SIG-M5 (cell line): ENCODE data around the gene ARPC4.

Experiments used
- DNase-seq: peaks from one replicate; lab custom pipeline; 2025; lab: John Stamatoyannopoulos, UW

ARPC4 gene

DNA sequence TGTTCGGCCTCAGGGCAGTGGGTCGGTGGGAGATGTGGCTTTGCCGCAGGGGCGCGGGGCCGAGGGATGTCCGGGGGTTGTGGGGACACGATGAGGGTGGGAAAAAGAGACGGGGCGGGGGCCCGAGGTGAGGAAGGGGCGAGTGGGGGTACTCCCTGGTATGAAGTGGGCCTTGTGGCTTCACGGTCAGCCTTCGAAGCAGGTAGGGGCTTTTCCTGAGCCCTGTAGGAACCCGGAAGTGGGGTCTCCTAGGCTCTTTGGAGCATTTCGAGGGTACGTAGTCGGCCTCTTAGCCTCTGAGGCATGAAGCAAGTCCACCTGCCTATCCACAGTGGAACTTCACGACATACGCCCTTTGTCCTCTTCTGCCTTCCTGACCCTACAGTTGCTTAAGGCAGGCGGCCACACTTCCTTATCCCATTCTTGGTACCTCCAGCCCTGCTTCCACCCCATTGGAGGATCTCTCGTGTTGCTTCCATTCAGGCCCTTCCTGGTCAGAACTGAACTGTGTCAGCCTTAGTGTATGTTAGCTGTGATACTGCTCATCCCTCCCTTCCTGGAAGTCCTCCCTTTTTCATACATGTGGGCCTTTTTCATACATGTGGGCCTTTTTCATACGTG is 389 bp downstream of the ARPC4 start:
- no peak for DNase-seq

DNA sequence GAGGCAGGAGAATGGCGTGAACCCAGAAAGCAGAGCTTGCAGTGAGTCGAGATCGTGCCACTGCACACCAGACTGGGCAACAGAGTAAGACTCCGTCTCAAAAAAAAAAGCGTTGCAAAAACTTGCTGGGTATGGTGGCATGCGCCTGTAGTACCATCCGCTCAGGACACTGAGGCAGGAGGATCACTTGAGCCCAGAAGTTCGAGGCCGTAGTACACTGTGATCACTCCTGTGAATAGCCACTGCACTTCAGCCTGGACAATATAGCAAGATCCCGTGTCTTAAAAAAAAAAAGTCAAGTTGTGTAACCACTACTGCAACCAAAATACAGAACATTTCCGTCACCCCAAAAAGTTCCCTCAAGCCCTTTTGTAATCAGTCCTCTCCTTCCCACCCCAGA is 1.5 kb downstream of the ARPC4 start:
- no peak for DNase-seq

DNA sequence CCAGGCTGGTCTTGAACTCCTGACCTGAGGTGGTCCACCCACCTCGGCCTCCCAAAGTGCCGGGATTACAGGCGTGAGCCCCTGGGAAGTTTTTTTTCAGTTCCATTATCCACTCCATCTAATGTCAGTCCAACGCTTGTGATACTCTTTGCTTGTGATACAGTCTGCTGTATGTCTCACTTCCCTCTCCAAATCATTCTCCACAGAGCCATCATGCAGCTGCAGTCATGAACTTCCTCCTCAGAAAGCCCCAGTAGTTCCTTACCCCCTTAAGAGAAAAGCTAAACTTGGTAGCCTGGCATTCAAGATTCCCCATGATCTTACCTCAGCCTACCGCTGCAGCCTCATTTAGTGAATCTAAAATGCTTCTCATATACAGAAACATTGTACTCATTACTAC is 2.3 kb downstream of the ARPC4 start:
- peak; percentile 41 for DNase-seq

DNA sequence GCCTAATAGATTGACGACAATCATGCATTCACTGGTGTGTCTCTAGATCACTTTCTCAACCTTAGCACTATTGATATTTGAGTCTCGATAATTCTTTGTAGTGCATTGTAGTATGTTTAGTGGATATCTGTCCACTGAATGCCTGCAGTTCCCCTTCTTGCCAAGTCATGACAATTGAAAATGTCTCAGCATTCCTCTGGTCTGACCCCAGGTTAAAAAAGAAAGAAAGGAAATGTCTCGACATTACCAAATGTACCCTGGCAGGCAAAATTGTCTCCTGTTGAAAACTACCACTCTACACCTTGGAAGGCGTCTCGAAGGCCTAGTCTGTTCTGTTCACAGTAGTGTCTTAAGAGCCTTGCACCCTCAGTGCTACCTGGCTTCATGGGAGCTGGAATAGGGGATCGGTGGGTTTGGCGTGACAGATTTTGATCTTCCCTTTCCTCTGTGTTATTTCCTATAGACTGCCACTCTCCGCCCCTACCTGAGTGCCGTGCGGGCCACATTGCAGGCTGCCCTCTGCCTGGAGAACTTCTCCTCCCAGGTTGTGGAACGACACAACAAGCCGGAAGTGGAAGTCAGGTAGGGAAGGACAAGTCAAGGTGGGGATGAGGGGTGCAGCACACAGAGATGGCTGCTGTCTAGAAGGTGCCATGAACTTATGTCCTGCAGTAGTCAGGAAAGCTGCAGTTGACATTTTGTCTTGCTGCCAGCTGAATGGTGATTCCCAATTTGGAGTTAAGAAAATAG is 4.5 kb downstream of the ARPC4 start:
- no peak for DNase-seq

DNA sequence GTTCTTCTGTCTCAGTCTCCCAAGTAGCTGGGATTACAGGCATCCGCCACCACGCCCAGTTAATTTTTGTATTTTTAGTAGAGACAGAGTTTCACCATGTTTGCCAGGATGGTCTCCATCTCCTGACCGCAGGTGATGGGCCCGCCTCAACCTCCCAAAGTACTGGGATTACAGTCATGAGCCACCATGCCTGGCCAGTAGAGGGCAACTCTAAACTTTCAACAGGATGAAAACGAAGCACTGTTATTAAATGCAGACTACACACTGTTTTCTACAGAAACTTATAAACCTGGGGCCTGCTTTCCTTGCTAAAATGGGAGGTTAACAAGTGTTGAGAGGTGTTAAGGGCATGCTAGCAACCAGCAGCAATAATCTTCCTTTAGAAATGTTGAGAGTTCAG is 7.6 kb downstream of the ARPC4 start:
- DNase-seq: no peak

DNA sequence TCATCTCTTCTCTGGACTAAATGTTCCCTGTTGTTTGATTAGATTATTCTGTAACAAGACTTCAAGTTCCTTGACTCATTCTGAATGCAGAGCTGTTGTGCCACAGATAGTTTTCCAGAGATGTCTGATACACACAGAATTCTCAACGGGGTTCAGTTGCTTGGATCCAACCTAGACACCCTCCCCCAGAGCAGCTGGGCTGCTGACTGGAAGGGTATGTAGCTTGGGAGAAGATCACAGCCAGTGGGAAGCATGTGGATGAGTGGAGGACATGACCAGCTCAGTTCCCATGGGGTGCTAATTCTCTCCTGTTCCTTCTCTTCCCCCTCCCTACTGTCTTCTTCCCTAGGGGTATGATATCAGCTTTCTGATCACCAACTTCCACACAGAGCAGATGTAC is 10.6 kb downstream of the ARPC4 start:
- no peak for DNase-seq

DNA sequence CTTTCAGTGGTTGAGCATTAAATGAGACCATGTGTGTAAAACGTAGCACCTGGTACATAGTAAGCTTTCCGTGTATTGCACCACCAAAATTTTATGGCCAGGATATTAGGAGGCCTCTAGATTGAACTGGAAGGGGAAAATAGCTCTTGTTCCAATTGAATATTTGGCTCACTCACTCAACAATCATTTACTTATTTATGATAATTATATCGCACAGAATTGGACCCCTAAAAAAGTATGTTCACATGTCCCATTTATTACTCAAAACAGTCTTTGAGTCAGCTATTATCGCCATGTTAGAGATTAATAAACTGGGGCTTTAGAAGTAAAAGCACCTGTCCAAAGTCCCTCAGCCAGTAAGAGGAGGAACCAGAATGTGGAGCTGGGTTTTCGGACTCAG is 12.1 kb downstream of the ARPC4 start:
- DNase-seq: no peak

DNA sequence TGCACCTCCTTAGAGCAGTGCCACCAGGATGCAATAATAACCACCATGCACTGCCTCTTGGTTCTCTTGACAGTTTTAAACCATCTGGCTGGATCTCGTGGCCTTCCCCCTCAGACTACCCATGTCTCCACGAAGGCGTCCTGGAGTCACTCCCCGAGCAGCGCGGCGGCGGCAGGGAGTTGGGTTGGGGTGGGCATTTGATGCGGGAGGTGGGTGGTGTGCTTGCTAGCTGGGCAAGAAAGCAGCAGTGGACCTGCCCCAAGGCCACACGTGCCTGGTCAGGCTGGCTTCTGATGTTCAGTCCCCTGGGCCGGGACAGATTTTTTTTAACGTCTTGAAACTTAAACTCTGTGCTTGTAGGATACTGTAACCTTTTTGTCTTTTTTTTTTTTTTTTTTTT is 13.3 kb downstream of the ARPC4 start:
- DNase-seq: no peak

DNA sequence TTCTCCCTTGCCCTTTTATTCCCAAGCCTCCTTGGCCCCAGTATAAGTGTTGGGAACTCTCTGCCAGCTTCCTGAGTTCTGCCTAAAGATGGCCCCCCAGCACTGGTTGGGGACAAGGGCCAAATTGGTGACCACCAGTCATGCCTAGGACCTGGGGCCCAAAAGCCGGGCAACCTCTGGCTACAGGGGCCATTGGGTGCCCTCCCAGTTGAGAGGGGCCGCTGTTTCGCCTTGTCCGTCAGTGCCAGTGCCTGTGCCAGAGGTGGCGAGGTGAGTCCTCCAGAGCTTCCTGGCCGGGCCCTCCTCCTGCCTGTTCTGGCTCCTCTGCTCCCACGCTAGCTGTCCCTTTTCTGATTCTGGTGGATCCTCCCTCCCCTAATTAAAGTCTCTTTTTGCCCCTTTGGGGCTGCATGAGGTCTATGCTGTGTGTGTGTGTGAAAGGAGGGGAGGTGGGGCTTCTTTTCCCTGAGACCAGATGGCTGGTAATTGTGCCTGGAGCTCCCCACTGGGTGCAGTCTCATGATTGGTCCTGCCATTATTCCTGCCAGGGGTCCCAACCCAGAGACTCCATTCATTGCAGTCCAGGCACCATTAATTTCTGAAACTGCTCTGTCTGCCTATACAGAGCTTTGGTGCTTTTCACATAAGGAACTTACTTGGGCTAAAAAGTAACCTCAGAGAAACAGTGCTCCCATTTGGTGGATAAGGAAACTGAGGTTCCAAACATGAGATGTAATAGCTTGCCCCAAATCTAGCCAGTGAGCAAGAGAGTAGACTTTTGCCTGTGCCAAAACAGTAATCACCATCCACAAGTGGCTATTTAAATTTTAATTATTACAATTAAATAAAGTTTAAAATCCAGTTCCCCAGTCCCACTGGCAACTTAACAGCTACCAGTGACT is 14.1 kb downstream of the ARPC4 start:
- DNase-seq: no peak

DNA sequence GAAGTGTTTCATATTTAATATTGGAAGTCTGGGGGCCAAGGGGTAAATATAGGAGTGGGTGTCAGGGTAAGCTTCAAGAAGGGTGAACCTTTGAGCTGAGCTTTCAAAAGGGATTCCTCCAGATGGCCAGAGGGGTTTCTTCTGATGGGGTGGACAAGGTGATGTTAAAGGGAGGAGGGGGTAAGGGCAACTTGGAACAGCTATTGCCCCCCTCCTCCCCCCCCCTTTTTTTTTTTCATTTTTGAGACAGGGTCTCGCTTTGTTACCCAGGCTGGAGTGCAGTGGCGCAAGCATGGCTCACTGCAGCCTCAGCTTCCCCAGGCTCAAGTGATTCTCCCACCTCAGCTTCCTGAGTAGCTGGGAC is 15.1 kb downstream of the ARPC4 start:
- no peak for DNase-seq

DNA sequence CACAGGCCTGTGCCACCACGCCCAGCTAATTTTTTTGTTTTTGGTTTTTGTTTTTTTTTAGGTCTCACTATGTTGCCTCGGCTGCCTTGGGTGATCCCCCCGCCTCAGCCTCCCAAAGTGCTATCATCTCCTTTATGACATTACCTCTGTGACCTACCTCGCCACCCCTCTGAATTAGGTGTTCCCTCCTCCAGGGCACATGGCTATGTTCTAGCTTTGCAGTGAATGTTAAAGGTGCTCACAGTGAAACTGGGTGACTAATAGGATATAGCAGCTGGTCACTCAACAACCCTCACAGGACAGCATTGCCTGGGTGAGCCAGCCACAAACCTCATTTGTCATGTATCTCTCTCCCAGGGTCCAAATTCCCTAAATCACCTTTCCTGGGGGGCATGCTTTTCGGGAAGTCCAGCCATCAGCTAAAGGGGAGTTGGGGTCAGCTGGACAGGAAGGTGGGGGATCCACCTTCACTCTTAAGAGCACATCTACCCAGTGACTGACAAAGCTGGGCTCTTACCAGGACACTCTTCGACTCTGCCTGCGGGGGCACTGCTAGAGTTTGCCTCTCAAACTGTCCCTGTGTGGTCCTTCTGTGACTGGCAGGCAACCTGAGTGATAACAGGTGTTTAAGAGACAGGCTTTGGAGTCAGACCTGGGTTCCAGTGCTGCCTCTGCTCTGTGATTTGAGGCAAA is 15.6 kb downstream of the ARPC4 start:
- no peak for DNase-seq

DNA sequence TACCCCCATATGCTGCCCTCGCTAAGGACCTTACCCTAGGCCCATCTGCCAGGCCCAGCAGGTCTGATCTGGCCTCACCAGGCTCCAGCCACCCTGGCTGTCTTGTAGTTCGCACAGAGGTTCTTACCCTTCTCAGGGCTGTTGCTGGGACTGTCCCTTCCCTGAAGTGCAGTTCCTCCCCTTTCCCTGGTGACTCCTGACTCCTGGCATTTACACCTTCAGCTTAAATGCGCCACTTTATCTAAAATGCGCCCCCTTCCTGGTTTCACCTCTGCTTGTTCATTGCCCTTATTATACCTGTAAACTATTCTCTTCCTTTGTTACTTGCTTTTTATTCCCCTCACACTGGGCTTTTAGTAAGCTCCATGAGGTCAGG is 16.3 kb downstream of the ARPC4 start:
- no peak for DNase-seq

DNA sequence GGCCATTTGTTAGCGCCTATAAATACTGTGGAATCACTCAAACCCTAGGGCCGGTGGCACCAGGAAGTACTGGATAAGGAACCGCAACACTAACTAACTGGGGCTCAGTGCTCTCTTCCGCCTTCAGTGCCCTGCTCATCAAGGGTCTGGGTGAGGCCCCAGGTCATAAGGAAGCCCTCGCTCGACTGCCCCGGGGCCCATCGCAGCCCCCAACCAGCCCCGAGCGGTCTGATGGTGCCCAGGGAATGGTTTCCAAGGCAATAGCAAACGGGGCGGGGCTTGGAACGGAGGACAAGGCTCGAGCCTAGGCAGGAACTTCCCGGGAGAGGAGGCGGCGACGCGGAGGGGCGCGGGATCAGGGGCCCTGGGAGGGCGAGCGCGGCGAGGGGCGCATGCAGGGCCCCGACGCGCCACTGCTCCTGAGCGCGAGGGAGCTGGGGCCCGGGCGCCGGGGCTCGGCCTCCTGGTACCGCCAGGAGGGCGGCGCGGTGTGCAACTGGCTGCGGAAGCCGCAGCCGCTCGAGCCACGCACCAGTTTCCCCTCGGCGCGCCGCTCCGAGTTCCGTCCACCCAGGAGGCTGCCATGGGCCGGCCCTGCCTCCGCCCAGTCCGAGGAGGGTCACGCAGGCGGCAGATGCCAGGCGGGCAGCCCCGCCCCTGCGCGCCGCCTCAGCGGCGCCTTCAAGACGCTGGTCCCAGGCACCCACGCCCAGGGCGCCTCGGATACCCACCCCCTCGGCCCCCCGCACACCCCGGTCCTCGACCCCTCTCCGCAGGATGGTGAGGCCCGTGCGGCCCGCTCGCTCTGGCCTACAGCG is 16.9 kb downstream of the ARPC4 start, which contains the start of gene TTLL3:
Gene TTLL3, plus strand, starts transcription at position 648 of the 818 bp plus-strand sequence. CDS start 400 bp downstream, outside the sequence.
- DNase-seq: no peak

DNA sequence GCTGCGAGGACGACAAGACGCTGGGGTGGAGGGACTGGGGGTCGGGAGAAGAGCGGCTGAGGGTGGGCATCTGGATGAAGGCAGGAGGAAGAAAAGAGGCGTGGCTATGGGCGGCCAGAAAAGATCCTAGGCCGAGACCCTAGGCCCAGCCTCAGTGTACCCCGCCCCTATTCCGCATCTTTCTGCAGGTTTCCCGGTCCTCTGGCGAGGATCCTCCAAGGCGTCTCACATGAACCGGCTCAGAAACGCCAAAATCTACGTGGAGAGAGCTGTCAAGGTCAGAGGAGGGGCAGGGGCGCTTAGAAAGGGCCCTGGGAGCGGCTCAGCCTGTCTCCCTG is 17.5 kb downstream of the ARPC4 start:
- DNase-seq: no peak

DNA sequence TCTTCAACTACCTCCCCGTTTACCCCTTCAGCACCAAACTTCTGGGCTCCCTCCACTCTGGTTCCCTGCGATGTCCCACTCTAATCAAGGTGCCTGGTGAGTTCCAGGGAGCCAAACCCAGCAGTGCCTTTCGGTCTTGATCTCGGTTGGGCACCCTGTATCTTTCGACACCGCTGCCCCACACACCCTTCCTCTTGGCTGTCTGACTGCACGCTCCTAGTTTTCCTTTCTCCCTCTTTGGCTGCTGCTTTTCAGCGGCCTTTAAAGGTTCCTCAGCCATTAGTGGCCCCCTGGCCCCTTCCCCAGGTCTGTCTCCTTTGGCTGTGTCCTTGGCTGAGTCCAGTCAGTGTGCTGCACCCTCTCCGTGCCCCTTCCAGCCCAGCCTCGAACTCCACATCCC is 18.0 kb downstream of the ARPC4 start:
- DNase-seq: no peak

DNA sequence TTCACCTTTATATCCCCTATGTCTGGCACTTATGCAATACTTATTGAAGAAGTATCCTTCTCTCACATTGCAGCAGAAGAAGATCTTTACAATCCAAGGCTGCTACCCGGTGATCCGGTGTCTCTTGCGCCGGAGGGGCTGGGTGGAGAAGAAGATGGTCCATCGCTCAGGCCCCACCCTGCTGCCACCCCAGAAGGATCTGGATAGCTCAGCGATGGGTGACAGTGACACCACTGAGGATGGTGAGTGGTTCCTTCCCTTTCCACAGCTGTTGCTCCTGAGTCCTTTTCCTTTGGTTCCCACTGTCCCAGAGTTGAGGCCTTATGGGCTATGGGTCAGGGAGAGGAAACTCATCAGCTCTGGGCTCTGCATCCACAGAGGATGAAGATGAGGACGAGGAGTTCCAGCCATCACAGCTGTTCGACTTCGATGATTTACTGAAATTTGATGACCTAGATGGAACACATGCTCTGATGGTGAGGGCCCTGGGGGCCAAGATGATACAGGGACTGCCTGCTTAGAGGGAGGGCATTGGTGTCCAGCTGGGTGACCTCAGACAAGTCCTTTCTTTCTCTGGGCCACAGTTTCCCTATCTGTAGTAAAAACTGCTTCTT is 20.1 kb downstream of the ARPC4 start:
- DNase-seq: no peak

DNA sequence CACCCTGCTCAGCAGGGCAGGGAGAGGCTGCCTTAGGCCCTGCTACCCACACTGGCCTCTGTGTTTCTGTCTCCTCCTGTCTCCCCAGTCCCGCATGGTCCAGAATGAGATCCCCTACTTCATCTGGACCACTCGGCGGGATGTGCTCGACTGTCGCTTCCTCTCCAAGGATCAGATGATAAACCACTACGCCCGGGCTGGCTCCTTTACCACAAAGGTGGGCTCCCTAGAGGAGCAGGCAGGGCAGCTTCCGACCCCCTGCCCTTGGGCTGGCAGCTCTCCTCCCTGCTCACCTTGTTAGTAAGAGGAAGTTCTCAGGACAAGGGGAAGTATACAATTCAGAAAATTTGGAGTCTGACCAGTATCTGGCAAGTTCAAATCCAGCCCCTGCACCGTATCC is 23.1 kb downstream of the ARPC4 start:
- DNase-seq: no peak

DNA sequence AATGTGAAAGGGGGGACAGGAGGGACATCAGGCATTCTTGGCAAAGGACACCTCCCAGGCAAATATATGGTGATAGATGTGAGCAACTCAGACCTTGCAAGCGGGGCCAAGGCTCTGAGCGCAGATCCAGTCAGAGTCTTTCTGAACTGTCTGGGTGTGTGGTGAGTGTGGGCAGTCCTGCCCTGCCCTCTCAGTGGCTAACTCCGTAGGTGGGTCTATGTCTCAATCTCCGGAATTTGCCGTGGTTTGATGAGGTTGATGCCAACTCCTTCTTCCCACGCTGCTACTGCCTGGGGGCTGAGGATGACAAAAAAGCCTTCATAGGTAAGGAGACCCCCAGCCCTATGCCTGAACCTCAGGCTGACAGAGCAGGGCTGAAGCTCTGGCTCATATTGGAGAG is 24.6 kb downstream of the ARPC4 start:
- no peak for DNase-seq

DNA sequence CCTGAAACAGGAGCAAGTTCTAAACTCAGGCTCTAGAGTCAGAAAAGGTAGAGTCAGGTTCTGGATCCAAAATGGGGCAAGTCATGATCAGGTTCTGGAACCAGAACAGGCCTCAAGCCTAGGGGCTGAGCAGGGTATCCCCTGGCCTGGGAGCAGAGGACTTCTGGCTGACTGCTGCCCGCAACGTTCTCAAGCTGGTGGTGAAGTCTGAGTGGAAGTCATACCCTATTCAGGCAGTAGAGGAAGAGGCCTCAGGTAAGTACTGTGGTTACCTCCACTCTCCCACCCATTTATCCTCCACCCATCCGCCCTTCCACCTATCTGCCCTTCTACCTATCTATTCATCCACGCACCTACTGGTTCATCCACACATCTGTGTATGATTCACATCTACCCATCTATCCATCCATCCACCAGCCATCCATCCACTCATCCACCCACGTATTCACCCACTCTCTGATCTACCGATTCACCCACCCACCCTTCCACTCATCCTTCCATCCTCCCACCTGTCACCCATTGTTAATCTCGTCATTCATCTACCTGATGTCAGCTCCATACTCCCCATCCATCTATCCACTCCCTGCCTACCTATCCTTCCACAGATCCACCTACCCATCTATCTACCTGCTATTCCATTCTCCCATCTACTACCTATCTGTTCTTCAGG is 25.9 kb downstream of the ARPC4 start:
- DNase-seq: no peak

DNA sequence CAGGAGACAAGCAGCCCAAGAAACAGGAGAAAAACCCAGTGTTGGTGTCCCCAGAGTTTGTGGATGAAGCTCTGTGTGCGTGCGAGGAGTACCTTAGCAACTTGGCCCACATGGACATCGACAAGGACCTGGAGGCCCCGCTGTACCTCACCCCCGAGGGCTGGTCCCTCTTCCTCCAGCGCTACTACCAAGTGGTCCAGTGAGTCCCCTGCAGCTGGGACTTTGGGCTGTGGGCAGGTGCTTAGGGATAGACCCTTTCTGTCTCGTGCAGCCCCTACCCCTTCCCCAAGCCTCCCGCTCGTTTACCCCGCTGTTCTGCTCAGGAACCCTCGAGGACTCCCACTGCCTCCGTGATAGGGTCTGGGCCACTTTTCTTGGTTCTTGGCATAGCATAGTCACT is 27.7 kb downstream of the ARPC4 start:
- DNase-seq: no peak

DNA sequence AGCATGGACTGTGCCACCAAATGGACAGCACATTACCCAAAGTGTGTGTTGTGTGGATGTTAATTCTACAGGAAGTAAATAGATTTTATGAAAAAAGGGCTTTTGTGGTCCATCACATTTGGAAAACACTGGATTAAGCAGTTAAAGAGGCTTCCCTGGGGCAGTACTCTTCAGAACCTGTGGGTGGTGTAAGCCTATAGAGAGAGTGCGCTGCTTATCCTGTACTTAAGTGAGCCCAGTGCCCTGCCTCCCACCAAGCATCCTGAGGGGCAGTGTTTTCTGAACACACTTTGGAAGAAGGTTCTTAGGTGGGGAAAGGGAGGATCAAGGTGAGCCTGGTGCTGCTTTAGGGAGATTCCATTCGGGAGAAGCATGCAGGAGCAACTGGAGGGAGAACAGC is 28.1 kb downstream of the ARPC4 start:
- no peak for DNase-seq
